Measurements from ENCODE around the gene MID1.
A peak's percentile ranks its signal among the peaks of the same experiment; 100 is the strongest.

The MID1 gene, protein sequence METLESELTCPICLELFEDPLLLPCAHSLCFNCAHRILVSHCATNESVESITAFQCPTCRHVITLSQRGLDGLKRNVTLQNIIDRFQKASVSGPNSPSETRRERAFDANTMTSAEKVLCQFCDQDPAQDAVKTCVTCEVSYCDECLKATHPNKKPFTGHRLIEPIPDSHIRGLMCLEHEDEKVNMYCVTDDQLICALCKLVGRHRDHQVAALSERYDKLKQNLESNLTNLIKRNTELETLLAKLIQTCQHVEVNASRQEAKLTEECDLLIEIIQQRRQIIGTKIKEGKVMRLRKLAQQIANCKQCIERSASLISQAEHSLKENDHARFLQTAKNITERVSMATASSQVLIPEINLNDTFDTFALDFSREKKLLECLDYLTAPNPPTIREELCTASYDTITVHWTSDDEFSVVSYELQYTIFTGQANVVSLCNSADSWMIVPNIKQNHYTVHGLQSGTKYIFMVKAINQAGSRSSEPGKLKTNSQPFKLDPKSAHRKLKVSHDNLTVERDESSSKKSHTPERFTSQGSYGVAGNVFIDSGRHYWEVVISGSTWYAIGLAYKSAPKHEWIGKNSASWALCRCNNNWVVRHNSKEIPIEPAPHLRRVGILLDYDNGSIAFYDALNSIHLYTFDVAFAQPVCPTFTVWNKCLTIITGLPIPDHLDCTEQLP

DNA sequence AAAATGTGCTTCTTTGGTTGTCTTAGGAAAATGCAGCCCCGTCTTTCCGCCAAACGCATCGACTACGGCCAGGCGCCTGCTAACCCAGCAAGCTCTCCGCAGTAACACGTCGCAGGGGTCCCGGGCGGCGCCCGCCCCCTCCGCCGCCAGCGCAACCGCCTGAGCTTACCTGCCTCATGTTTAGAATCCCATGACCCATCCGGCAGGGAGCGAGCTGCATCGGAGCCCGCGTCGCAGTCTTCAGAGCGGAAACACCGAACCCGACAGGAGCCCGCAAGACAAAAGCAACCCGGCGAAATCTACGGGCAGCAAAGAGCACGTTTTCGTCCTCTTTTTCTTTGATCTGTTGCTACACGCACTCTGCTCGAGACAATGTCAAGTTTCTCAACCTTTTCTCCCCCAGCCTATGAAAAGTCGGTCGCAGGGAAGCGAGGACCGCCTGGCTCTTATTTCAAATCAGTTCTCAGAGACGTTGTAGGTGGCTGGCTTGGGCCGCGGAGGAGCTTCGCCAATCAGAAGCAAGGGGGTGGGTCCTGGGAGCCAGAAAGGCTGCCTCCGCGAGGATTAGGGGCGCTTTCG is at the start of gene MID1:
TSS of gene MID1 (minus strand) at position 465 of the 579 bp plus-strand sequence. CDS start 53,038 bp downstream, outside the sequence.
- peak; percentile 69 for DNase-seq

DNA sequence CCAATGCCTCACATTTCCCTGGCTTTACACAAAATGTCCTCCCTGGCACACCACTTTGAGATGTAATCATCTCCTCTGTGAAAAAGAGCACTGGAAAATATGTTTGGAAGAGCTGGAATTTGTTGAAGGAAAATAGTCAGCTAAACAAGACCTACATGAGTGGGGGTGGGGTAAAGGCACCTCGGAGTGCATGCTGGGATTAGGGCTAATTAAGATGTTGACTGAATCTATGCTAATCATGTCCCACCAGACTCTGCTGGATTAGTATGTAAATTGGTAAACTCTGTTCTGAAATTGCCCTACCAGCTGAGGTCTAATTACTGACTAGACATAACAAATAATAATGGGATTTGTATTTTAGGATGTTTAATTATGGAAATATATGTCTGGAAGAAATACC is 46.8 kb upstream of the MID1 start:
- DNase-seq: no peak

DNA sequence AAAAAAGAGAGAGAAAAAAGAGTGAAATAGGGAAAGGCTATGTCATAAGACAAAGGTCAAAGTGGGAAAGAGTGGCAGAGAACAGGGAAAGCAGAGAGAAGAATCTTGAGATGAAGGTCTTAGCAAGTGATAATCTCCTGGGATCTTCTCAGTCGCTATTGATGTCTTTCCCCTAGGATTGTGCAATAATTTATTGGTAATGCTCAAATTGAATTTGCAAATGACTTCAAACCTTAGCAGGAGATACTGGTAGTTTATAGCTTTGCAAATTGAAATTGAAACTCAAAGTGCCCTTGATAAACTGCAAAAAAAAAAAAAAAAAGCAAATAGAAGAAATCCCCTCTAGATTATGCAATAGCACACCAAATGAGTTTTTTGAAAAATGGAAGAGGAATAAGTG is 45.7 kb upstream of the MID1 start:
- DNase-seq: no peak

DNA sequence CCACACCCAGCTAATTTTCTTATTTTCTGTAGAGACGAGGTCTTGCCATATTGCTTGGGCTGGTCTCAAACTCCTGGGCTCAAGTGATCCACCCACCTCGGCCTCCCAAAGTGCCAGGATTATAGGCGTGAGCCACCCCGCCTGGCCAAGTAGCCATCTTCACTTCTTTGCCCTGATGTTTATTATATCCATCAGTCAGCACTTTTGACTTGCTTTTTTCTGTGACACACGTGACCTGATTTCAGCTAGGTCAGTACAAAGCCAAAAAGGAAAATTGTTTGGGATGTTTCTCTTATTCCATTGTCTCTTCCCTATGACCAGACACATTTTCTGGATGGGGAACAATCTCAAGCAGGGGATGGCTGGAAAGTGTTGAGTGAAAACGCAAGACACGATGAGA is 45.3 kb upstream of the MID1 start:
- DNase-seq: no peak

DNA sequence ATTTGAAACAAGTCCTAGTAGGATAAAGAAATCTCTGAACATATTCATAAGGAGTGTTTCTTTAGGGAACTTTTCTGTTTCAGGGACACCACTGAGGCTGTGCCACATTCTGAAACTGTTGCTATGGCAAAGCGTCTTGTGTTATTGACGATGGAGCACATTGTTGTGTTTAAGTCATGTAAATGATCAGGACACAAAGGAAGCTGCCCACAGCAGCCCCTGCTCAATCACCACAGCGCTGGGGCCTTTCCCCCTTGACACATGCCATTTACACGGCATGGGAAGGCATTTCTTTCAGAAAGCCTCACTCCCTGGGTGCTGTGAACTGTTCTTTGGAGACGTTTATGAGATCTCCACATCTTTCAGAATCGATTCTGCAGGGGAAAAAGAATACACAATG is 39.8 kb upstream of the MID1 start:
- DNase-seq: no peak

DNA sequence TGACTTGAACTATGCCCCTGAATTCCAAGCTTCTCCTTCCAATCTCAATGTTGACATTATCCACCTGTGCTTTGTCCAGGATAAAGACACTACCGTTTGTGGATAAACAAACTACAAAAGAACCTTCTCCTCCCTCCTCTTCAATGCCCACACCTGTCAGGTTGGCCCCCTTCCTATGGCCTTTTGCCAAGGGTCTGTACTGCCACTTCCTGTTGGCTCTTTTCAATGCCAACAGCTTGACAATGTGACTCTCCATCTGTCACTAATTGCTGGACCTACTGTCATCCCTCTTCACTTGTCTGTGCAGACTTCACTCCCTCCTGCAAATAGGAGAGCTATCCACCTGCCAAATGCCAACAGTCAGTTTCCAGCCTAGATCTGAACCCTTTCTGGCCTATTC is 35.8 kb upstream of the MID1 start:
- DNase-seq: peak; percentile 89

DNA sequence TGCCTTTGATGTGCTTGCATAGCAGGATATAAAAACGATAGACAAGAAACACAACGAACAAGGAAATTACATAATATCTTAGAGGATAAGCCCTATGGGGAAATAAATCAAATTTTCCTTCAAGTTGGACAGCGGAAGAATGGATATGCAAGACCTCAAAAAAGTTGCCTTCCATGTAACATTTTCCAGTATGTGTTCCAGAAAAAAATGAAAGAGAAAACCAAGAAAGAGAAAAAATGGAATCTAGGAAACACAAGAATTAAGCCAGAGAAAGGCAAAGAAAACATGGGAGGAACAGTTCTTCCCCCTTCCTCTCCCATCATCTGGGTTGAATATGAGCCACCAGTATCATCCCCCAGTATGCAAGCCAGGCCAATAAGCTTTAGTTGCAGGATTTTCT is 34.6 kb upstream of the MID1 start:
- no peak for DNase-seq

DNA sequence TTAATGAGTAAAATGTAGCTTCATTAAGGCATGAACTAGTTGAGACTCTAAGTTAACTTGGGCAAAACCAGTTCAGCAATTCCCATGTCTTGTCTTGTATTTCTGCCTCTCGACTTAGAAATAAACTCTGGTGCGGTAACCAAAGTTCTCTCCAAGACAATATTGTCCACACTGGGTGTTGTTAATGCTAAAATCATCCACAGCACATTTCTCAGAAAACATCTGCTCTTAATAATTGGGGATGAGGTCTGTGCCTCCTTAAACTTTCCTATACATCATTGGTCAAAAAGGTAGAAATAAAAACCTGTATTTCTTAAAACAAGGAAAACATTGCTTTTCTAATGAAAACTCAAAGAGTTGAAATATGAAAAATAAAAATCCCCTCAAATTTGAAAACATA is 32.9 kb upstream of the MID1 start:
- DNase-seq: no peak

DNA sequence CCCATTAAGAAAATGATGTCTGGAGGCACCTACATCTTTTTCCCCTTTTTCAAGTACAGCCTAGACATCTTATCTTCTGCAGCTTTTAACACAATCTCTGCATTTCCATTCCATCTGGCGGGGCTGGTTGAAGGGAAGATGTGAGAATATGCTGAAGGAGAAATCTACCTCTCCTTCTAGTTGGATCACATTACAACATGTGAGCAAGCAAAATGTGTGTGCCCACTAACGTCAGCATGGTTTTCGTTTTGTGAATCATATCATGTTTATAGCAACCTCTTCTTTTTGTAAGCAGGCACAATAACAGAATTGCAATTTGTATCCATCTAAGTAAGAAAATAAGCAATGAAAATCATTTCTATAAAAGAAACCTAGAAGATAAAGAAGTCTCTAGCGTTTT is 28.9 kb upstream of the MID1 start:
- DNase-seq: no peak

DNA sequence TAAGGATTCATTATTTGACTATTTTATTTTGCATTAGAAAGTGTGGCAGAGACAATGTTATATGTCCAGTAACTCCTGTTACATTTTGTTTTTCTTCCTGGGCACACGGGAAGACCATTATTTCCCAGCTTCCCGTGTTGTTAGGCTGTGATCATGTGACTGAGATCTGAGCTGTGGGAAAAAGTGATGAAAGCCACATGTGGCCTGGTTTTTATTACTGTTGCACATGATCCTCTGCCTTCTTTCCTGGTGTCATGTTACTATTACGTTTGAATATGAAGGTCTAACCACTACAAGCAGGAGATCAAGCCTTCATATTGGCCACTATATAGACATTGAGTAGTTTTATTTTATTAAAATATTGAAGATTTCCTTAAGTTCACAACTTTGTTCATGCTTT is 28.2 kb upstream of the MID1 start:
- no peak for DNase-seq

DNA sequence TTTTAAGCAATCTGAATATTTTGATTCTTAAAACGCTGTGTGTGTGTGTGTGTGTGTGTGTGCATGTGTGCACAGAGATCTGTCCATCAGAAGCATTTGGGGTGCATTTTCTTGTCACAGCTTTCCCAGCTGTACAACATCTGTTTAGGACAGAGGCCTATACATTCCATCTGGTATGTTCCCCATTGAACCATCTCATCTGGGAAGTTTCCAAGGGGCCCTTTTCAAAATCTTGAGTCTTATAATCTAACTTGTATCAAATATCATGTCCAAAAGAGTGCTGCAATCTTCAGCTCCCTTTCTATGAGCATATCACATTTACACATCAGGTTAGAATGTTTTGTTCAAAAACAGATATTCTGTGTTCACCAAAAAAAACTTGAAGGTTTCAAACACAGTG is 16.5 kb upstream of the MID1 start:
- no peak for DNase-seq

DNA sequence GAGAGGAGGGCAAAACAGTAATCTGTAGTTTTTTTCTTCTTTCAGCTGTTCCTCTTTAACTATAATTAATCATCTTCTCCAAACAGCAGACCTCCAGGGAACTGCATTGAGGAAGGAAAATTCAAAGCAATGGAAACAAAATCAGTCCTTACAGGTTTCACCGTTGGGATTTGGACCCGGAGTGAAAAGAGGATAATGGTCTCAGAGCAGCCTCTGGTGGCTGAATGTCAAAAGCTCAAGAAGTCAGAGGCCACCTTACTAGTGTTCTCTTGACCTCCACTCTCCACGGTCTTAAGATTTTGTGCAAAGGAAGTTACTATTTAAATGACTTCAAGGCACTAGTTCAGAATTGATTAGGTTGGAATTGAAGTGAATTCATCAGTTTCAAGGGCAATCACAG is 16.0 kb upstream of the MID1 start:
- peak; percentile 41 for DNase-seq

DNA sequence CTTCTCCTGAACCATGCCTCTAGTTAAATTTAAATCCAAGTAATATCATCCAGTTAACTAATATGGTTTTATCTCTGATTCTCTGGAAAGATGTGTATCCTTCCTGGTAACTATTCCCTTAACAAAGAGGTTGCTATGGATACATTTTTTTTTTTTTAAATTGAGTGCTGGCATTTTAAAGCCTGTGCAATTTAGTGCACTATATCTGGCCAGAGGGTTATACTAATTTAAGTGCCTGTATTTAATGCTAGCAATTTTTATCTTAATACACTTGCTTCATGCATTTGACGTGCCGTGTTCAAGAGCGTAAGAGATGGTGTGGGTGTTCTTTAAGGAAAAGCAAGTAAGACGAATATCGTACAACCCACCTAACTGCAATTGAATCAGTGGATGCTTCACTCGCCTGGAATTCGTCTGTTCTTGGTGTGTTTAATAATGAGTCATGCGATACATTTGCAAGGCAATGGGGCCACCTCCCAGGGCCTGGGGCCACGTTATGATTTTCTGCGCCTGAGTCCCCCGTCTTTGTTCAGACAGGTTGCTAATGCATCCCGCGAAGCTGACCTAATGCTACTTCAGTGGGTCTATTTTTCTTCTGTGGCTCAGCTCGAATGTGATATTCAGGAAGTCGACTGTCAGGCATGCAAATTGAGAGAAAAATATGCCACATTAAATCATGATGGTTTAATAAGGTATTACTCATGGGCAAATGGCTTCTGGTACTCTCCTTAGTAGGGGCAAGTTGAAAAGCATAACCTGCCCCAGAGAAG is 14.2 kb upstream of the MID1 start:
- peak; percentile 5 for DNase-seq

DNA sequence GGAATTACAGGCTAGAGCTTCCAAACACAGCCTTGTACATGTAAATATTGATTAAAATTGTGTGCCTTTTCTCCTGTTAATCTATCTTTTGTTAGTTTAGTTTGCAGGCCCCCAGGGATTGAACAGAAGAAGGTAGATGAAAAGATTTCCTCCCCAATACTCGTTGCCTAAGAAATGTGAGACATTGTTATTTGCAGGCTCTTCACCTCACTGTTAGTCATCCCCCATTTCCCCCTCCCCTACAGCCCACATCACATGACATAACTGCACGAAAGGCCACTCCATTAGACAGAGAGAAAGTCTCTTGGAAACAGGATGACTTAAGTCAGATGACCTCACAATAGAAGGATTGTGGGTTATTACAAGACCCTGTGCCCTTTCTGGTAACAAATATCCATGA is 13.3 kb upstream of the MID1 start:
- DNase-seq: peak; percentile 59

DNA sequence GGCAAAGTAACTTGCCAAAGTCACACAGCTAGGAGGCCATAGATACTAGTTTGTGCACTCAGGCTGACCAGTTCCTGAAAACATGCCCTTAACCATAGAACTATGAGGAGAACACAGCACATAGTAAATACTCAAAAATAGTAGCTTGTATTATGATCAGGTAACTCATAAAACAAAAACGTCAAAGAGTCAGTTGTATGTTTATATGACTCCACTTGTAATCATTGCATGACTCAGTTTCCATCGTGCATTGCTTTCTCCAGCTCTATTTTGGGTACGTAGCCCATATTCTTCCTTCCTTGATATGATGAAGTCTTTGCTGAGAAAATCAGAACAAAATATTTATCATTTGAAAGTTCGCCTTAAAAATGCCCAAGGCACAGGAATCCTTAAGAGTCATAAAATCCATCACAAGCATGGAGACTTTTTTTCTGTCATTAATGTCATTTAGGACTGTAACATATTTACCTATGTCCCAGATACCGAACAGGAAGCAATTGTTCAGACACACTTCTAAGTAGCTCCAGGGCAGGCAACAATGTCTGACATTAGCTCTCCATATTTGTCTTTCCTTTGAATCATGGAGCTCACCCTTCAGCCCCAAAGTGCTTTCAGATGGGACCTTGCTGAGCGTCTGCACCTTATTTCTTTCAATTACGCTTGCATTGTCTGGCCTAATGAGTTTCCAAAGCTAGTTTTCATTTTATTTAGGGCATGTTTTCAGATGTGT is 11.2 kb upstream of the MID1 start:
- DNase-seq: peak; percentile 41

DNA sequence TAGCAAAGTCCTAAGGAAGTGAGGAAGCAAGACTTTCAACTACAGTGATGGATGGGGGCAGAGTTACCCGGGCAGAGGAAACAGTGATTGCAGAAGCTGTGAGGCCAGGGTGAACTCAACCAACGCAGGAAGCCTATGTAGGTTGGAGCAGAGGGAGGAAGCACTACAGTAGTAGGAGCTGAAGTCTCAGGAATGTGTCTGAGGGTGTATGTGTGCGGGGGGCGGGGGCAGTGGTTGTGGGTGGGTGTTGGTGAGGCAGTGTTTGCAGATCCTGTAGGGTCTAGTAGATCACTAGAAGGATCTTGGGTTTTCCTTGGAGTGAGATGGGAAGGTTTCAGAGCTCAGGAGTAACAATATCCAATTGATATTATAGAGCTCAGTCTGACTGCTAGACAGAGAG is 9.9 kb upstream of the MID1 start:
- no peak for DNase-seq

DNA sequence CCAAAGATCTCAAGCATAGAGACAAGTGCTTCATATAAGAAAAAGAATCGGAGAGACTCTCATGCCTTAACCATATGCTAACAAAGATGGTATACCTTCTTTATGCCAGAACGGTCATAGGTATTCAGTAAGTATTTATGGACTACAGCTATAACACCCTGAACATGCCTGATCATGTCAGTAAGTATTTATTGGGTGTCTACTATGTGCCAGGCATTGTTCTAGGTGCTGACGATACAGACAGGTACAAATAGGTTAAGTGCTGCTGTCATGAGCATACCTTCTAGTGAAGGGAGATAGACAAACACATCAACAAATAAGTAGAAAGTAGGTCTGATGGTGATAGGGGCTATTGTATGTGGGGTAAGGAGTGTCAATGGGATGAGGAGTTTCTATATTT is 9.5 kb upstream of the MID1 start:
- DNase-seq: no peak

DNA sequence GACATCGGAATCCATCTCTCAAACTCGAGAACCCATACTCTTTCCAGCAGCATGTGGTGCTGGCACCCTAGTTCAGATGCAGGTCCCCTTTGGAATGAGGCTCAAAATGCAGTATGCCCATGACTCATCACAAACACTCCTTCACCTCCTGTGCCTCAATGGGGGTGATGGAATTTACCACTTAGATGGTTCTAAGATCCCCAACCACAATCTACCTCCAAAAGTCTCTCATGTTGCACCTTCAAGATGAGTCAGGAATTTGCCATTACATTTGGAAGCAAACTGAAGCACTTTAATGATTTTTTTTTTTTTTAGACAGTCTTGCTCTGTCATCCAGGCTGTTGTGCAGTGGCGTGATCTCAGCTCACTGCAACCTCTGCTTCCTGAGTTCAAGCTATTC is 8.5 kb upstream of the MID1 start:
- no peak for DNase-seq

DNA sequence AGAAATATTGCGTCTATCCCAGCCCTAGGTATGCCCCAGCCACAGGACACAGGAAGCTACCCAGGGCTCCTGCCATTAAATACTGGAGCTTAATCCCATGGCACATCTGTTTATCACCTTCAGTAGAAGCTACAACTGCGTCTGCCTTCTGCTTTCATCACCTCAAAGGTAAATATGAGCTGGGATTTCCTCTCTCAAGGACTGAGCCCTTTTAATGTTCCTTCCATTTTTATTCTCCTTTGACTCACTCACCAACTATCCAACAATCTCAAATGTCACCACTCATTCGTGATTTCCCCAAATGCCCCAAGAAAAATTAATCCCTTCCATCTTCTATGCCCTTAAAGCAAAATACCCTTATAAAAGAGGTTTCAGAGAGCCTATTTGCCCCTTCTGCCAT is 1.8 kb upstream of the MID1 start:
- peak; percentile 0 for DNase-seq

DNA sequence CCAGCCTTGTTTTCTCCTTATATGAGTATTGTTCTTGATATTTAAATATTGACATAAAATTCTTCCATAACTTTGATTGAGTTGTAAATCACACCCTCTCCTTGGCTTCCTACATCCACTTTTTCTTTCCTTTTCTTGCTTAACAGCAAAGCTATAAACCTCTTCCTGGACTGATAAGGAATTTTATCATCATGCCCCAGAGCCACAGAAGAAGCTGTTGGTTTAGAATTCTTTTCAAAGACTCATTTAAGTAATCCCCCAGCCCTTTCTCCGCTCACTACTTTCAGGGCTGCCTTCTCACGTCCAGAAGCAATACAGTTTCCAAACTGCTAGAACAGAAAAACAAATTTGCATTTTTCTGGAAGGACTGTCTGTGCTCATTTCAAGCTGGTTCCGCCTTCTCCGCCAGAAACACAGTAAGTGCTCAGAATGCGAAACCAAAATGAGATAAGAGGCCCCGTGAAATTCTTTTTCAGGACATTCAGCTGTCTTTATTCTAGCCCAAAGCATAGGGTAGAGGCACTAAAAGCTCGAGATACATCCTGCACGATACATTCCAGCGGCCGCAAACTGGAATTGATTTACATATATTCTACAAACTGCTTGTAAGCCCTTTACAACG is 849 bp downstream of the MID1 start:
- peak; percentile 25 for DNase-seq

DNA sequence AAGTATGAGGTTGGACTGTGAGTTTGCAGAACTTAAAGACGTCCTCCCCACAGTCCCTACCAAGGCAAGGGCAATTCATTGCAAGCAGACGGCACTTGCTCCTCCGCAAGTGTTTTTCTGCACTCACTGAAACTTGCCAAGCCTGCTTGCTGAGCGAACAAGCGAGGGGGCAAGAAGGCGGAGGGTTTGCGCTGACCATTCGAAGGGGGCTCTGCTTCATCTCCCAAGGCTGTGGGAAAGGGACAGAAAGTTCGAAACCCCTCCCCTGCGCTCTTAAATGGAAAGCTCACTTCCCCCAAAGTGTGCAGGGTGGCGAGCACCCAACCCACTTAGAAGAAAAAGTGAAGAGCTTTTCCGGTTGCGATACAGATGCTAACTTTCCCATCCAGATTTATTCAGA is 1.4 kb downstream of the MID1 start:
- DNase-seq: peak; percentile 2

DNA sequence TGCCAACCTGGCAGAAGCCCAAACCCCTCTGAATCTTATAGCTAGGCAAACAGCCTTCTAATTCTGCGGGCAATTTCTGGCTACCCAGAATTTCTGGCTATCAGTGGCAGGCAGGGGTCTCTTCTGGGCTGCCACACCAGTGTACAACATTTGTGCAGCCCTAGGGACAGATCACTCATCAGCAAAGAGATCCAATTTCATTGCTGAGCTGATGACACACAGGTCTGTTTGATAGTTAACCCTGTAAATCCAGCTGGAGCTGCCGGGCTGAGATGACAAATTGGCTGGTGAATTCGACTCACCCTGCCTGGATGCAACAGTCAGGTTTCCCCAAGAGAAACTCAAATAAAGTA is 2.4 kb downstream of the MID1 start:
- peak; percentile 0 for DNase-seq
